AG09309 (cell line): Measurements from ENCODE around the gene B4GALT1.

Experiments used
- DNase-seq: peaks from one replicate; pipeline ENCODE4 v3.0.0-alpha.2; 2010; ENCODE audit warnings: low read depth
- H3K4me3 ChIP-seq: 2 replicates; pipeline ENCODE4 v1.5.1; 2011; ENCODE audit warnings: mild to moderate bottlenecking, low read depth, low read length, moderate library complexity; ENCODE audit not compliant: control insufficient read depth
- CTCF ChIP-seq: IDR thresholded peaks from 2 replicates; pipeline ENCODE4 v1.5.1; 2011; ENCODE audit warnings: mild to moderate bottlenecking, low read depth, low read length, inconsistent platforms; ENCODE audit not compliant: insufficient read depth, control insufficient read depth; ENCODE audit errors: missing control alignments

Gene B4GALT1

GRCh38 chr9:33190021-33190705 lies 23.0 kb upstream of the B4GALT1 start:
- H3K4me3 ChIP-seq: no peak overlapping the region
- DNase-seq: no peak
- TF ChIP-seq CTCF: no peak

- no peak for TF ChIP-seq CTCF
- no peak overlapping the region for H3K4me3 ChIP-seq
- no peak for DNase-seq
Observed at GRCh38 chr9:33189331-33189791, 22.2 kb upstream of the B4GALT1 start.

- H3K4me3 ChIP-seq: no peak overlapping the region
- no peak for TF ChIP-seq CTCF
- DNase-seq: no peak
Observed at GRCh38 chr9:33188711-33189110, 21.6 kb upstream of the B4GALT1 start.

DNA sequence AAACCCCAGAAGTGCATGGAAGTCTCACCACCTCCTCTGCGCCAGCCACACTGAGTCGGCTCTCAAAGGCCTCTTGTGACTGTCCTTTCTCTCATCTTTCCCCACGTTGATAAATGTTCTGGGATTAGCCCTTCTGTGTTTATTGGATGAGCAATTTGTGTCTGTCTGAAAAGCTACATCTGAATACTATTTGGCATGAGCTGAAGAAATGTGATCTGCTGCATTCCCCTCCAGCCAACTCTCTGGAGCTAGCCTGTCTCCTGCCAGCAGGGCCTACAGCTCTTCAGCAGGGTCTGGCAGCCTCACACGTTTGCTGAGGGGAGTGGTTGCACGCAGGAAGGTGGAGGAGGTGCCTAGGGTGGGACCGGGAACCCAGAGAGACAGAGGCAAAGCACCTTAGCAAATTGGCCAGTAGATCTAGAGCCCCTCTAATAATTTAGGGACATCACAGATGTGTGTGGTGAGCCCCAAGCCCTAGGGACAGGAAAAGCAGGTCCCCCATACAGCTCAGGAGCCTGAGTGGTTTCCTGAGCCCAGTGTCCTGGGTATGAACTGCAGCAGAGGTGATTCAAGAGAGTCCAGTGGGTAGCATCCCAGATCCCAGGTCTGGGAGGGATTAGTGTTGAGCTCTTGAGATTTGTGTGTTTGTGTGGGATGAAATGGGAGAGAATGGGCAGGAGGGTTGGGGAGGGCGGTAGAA lies 20.5 kb upstream of the B4GALT1 start:
- DNase-seq: peak; percentile 78
- no peak overlapping the region for H3K4me3 ChIP-seq
- peak; percentile 14 for TF ChIP-seq CTCF

- no peak for TF ChIP-seq CTCF
- H3K4me3 ChIP-seq: no peak overlapping the region
- DNase-seq: no peak
Observed at GRCh38 chr9:33186457-33187168, 19.5 kb upstream of the B4GALT1 start.

DNA sequence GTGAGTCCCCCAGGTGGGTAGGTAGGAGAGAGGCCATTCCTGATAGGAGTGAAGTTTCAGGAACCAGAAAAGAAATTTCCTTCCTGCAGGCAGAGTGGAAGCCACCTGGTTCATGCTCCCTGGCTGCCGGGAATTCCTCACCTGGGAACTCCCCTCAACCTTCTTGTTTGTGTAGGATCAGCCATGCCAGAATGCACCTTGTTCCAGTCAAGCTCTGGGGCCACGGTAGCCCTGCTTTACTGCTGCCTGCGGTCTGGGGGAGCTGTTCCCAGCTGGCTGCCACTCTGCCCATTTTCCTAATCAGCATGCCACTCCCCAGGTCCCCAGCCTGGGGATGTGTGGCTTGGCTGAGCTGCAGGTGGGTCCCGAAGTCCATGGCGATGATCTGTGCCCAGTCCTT lies 18.7 kb upstream of the B4GALT1 start:
- no peak for DNase-seq

More for the DNA sequence above, 18.7 kb upstream of the B4GALT1 start:
- no peak overlapping the region for H3K4me3 ChIP-seq
- TF ChIP-seq CTCF: no peak
